CD4-positive, alpha-beta T cell treated with Interleukin-4 for 1 hour (primary cell): ENCODE results near the gene SNUPN.

Experiments used
- DNase-seq, 2 donors: peaks; one replicate each; pipeline ENCODE4 v3.0.0-alpha.2; 2020 to 2022

The SNUPN gene

DNA sequence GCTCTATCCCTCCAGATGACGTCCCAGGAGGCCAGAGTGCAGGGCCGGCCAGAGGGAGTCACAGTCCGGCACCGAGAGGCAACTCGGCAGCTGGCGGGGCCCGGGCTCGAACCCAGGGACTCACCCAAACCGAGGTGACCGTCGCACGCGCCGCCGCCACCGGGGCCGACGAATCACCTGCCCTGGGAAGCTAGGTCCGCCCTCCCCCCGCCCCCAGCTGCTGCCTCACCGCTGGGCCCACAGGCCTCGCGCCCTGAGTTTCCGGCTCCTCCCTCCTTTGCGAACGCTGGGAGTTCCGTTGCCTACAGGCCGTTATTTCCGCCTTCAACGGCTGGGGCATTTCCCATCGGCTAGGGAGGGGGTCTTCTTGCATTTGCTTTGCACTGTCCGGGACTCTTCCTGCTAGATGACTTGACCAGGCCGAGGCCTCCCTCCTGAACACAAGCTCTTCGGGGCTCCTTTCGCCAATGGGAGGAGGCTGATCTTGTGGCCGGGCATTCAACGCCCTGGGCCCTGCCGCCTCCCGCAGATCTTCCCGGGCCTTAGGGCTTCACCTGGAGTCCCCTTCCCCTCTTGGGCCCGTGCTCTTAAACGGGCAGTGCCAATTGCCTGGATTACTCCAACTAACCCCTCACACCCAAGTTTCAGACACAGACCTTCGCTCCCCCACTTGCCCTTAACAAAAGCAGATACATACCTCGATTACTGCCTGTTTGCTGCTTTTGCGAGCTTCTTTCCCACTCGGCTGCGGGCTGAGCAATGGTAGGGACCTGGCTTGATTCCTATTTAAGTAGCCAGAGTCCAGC is at the start of gene SNUPN:
SNUPN (minus strand) TSS at position 184 of the 806 bp plus-strand sequence. CDS start 4,674 bp downstream, outside the sequence.
- peak; percentile 92 for DNase-seq

DNA sequence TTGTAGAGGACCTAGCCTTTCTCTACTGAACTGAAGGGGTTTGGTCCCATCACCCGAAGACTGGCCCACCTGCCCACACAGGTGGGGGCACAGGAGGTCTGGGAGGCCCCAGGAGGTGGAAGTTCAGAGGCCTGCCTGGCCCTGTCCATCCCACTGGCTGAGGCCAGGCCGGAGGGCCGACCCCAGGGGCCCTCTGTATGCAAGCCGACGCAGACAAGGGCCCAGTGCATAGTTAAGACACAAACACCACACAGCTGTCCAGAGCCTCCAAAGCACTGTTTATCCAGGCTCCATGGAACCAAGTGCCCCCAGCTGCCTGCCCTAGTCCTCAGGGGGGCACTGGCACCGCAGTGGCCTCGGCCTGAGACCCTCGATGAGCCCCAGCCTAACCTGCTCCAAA is 48.8 kb upstream of the SNUPN start:
- no peak for DNase-seq

DNA sequence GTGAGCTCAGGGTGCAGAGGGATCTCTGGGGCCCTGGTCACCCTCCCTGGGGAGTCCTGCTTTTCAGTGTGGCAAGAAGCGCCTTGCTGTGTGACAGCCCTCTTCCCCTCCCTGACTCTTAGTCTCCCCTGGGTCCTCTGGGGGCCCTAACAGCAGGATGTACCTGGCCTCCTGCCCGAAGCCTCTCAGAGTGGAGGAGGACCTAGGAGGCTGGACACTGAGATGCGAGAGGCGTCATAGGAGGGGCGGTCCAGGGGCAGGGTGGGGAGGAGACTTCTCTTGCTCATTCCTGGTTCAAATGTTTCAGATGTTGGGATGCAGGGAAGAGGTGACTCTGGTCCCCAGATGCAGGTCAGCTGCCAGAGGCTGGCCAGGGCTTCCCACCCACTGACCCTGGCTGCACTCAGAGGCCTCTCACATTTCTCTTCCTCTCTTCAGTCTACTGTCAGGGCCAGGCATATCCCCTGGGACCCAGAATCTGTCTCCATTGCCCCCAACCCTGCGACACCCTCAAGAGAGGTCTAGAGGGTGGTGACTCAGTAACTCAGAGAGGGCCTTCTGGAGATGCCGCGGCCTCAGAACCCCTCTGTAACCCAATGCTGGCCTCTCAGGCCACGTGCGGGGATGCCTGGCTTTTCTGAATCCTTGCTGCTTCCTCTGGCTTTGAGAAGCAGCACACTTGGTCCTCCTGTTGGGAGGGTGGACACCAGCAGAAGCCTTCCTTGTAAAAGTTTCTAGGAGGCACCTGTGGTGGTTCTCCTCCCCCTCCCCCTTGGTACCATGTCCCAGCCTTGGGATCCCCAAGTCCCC is 48.1 kb upstream of the SNUPN start:
- no peak for DNase-seq

GRCh38 chr15:75672646-75673425 is 47.3 kb upstream of the SNUPN start:
- no peak for DNase-seq

GRCh38 chr15:75671730-75672602 is 46.4 kb upstream of the SNUPN start:
- DNase-seq = no peak

DNA sequence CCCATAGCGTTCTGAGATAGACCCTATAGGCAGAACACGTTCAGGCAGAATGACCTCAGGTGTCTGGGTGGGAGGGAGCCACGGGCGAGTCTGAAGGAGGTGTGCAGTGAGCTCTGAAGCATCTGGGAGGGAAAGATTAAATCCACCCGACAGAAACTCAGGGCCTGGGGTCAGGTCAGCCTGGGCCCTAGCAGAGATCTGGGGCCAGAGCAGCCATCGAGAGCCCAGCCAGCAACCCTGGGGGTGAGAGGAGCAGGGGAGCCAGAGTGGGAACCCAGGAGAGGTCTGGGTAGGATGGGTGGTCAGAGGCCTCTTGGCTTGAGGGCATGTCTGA is 44.3 kb upstream of the SNUPN start:
- no peak for DNase-seq

GRCh38 chr15:75669191-75669878 is 43.8 kb upstream of the SNUPN start:
- DNase-seq = no peak

- DNase-seq = no peak
Measured at GRCh38 chr15:75666823-75667501, 41.4 kb upstream of the SNUPN start.

DNA sequence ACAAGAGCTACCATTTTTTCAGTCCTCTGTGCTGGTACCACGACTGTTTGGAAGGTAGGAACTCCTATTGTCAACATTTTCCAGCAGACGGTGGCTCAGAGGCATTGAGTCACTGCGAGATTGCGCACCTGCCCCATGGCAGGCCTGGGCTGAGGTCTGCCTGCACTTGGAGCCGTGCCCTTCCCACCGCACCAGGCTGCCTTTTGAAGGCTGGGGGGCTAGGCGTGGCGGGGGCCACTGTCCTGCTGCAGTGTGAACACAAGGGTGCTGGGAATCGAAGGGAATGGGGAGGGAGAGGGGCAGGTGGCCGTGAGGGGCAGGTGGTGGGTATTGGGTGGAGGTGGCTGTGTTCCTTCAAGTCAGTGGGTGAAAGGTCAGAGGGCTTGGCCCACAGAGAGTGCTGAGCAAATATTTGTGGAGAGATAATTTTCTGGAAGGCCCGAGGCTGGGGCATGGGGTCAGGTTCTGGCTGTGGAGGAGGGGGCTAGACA is 38.5 kb upstream of the SNUPN start:
- no peak for DNase-seq

DNA sequence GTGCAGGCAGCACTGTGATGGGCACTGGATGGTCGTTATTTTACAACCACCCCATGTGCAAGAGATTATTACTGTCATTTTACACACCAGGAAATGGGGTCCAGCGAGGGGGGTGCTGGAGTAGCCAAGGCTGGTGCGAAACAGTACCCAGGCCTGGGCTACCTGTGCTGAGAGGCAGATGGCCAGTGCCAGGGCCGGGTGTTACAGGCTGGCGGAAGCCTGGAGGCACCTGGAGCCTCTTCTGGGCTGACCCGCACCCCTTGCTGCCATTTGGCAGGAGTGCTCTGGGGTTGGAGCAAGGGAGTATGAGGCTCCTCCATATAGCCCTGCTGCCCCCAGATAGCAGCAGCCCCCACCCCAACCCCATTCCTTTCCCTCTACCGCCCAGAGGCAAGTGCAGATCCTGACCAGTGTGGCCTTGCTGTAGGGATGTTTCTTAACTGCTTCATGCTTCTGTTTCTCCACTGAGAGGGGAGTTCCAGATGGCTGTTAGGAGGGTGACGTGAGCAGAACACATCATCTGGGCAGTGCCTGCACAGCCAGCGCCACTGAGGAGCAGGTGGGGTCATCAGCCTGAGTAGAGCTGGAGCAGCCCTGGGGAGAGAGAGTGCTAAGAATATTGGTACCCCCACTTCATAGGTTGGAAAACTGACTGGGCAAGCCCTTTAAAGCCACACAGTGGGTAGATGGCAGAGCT is 37.4 kb upstream of the SNUPN start:
- DNase-seq = no peak

GRCh38 chr15:75661756-75662140 is 36.2 kb upstream of the SNUPN start:
- DNase-seq = no peak

- no peak for DNase-seq
Measured at GRCh38 chr15:75661100-75661755, 35.7 kb upstream of the SNUPN start.

DNA sequence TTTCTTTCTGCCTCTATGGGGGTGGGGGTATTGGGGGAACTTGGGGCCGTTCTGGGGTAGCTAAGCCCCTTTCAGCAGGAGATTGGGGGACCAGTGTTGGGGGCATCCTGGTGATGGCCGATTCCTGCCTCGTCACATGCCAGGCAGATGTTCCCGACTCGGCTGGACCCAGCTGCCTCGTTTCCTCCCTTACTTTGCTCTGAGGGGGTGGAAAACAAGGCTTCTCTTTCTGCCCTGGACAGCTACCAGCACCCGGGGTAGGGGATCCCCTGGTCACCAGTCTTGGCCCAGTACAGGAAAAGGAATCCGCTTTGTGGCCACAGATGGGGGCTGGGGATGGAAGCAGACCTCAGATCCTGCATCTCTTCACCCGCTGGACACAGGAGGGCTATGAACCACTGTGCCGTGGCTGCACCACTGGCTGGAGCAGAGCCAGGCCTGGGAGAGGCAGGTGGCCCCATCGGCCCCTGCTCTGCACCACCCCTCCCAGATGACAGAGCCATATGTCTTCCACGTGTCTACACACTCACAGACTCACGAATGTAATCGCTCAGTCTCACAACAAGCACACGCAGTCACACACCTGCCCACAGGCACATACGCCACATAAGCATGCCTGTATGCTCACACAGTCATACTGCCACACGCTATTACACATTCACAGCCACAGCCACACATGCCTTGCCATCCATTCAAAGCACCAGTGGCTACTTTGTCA is 34.6 kb upstream of the SNUPN start:
- no peak for DNase-seq

GRCh38 chr15:75659141-75659771 is 33.7 kb upstream of the SNUPN start:
- no peak for DNase-seq

DNA sequence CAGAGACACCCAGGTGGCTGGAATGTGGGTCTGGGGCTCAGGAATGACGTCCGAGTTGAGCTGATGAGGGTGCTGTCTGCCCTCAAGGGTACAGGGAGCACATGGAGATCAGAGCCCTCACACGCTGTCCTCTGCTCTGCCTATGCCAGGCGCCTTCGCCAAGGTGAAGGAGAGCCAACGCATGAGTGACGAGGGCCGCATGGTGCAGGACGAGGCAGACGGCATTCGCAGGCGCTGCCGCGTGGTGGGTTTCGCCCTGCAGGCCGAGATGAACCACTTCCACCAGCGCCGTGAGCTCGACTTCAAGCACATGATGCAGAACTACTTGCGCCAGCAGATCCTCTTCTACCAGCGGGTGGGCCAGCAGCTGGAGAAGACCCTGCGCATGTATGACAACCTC is 31.3 kb upstream of the SNUPN start:
- DNase-seq = no peak

- no peak for DNase-seq
Measured at GRCh38 chr15:75656331-75656730, 30.8 kb upstream of the SNUPN start.

DNA sequence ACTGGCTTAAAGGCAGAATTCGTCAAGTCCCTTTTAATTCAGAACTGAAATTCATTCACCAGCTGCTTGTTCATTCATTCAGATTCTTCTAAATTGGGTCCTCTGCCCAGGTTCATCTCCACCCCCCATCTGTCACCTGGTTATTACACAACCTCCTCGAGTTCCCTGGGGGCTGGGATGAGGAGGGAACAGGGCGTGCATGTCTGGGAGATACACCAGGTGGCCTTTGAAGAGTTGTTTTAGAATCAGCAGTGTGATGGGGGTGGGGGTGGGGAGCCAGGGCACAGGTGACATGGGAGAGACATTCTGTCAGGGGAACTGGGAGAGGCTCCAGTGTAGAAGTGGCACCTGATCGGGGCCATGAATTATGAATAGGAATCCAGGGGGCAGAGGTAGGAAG is 30.4 kb upstream of the SNUPN start:
- no peak for DNase-seq

DNA sequence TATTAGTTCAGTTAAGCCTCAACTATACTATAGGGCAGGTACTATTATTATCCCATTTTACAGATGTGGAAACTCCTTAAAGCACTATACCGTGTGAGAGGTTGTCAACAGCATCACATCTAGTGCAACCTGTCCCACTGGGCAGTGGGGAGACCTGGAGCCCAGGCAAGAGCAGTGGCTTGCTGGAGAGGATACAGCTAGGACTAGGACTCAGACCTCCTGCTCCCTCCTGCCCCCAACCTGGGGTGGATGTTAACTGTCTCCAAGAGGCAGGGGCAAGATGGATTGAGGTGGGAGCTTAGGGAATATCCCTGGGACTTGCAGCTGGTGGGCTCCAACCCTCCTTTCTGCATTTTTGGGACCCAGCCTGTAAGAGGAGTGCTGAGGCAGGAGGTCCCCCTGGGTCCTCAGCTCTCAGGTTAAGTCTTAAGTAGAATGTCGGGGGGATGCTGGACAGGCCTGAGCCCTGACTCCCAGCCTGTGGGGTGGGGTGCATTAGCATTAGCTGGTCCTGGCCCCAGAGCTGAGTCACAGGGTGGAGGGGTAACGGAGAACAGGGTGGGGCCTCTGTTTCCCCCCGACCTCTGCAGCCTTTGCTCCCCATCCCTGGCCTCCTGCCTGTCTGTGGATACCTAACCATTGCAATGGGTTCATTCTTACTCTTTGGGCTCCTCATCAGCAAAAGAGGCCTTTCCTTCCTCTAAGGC is 28.8 kb upstream of the SNUPN start:
- no peak for DNase-seq
